Measurements from ENCODE around the gene PLCB1.
A peak's percentile ranks its signal among the peaks of the same experiment; 100 is the strongest.

PLCB1 gene

GRCh38 chr20:8221887-8222419 lies 89.9 kb downstream of the PLCB1 start:
- H3K4me3 ChIP-seq (ENCODE audit: control insufficient read depth, low read depth, low read length), result no peak overlapping the region
- TF ChIP-seq, protein P1, sequence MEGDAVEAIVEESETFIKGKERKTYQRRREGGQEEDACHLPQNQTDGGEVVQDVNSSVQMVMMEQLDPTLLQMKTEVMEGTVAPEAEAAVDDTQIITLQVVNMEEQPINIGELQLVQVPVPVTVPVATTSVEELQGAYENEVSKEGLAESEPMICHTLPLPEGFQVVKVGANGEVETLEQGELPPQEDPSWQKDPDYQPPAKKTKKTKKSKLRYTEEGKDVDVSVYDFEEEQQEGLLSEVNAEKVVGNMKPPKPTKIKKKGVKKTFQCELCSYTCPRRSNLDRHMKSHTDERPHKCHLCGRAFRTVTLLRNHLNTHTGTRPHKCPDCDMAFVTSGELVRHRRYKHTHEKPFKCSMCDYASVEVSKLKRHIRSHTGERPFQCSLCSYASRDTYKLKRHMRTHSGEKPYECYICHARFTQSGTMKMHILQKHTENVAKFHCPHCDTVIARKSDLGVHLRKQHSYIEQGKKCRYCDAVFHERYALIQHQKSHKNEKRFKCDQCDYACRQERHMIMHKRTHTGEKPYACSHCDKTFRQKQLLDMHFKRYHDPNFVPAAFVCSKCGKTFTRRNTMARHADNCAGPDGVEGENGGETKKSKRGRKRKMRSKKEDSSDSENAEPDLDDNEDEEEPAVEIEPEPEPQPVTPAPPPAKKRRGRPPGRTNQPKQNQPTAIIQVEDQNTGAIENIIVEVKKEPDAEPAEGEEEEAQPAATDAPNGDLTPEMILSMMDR (IDR thresholded peaks at IDR 0.05; ENCODE audit: control insufficient read depth, insufficient read depth, low read depth, low read length, missing control alignments), result no peak
- DNase-seq (ENCODE audit: low read depth), result no peak

- DNase-seq (ENCODE audit: low read depth), result peak; percentile 28
- TF ChIP-seq, protein P1 (IDR thresholded peaks at IDR 0.05; ENCODE audit: control insufficient read depth, insufficient read depth, low read depth, low read length, missing control alignments), result no peak
- no peak overlapping the region for H3K4me3 ChIP-seq (ENCODE audit: control insufficient read depth, low read depth, low read length)
Observed at GRCh38 chr20:8223091-8223870, 91.2 kb downstream of the PLCB1 start.

- no peak overlapping the region for H3K4me3 ChIP-seq (ENCODE audit: control insufficient read depth, low read depth, low read length)
- TF ChIP-seq, protein P1 (IDR thresholded peaks at IDR 0.05; ENCODE audit: control insufficient read depth, insufficient read depth, low read depth, low read length, missing control alignments), result no peak
- DNase-seq (ENCODE audit: low read depth), result no peak
Observed at GRCh38 chr20:8225658-8226057, 93.6 kb downstream of the PLCB1 start.

GRCh38 chr20:8226106-8226505 lies 94.0 kb downstream of the PLCB1 start:
- TF ChIP-seq, protein P1 (IDR thresholded peaks at IDR 0.05; ENCODE audit: control insufficient read depth, insufficient read depth, low read depth, low read length, missing control alignments), result no peak
- DNase-seq (ENCODE audit: low read depth), result no peak

DNA sequence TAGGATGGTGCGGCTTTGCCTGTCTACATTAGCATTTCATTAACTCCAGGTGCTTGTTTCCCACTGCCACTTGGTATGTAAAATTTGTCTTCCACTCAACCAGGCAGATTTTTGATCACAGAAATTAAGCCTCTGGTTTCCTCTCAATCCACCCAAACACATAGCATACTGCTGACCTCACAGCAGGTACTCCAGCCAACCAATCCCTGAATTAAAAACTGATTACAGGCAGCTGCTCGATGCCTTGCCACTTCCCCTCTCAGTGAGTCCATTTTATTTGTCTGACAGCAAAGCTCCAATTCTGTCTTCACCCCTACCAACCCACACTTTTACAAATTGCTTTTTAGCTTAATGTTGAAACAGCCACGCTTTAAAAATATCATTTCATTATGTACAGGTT lies 95.2 kb downstream of the PLCB1 start:
- H3K4me3 ChIP-seq (ENCODE audit: control insufficient read depth, low read depth, low read length), result no peak overlapping the region
- DNase-seq (ENCODE audit: low read depth), result no peak
- TF ChIP-seq, protein P1 (IDR thresholded peaks at IDR 0.05; ENCODE audit: control insufficient read depth, insufficient read depth, low read depth, low read length, missing control alignments), result no peak

More at GRCh38 chr20:8226106-8226505, 94.0 kb downstream of the PLCB1 start:
- H3K4me3 ChIP-seq (ENCODE audit: control insufficient read depth, low read depth, low read length), result no peak overlapping the region

DNA sequence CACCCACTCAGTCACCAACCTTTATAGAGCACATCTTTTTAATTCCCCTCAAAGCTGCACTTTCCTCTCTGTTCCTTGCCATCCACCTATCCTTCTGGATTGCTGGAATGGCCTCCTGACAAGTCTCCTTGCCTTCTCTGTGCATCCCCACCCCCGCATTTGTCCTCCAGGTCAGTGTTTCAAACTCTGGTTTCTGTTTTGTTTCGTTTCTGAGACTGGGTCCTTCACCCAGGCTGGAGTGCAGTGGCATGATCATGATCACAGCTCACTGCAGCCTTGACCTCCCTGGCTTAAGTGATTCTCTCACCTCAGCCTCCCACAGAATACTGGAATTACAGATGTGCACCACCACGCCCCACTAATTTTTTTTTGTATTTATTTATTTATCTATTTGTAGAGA lies 96.2 kb downstream of the PLCB1 start:
- no peak overlapping the region for H3K4me3 ChIP-seq (ENCODE audit: control insufficient read depth, low read depth, low read length)
- TF ChIP-seq, protein P1 (IDR thresholded peaks at IDR 0.05; ENCODE audit: control insufficient read depth, insufficient read depth, low read depth, low read length, missing control alignments), result no peak
- no peak for DNase-seq (ENCODE audit: low read depth)

Data from AG09309 (cell line).